ENCODE measurements around the gene SIVA1. TPM values are rescaled to one million over a fixed set of nuclear protein-coding genes. Genes with fewer than 3 reads are reported as not detected.

Gene SIVA1
- total RNA-seq, 5 donors from 2014 or later (not counting 1 experiment from before 2014, with no cell fraction given), result 62.3 to 93.5 (median 79.5) TPM

DNA sequence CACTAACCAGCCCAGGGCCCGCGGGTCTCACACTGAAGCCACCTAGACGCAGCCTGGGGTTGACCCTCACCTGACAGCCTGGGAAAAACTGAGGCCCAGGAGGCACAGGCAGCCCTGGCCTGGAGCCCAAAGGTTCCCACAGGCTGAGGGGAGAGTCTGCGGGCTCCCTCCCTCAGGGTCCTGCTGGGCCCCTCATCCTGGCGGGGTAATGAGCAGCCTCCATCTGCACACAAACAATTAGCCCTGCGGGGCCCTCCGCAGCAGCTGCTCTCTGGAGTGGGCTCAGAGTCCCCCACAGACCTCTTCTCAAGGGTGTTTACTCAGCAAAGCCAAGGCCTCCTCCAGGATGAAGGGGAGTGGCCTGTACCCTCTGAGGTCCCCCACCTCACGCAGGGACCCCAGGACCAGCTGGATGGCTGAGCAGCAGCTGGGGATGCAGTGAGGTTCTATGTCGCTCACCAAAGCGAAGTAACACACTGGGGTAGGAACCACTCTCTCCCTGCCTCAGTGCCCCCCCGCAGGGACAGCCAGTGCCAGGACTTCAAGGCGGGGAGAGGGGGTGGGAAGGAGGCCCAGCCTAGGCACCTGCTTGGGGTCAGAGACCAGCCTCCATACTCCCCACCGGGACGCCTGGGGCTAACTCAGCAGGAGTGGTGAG is 35.3 kb downstream of the SIVA1 start:
- H3K27ac Mint-ChIP-seq, result no peak overlapping the region

DNA sequence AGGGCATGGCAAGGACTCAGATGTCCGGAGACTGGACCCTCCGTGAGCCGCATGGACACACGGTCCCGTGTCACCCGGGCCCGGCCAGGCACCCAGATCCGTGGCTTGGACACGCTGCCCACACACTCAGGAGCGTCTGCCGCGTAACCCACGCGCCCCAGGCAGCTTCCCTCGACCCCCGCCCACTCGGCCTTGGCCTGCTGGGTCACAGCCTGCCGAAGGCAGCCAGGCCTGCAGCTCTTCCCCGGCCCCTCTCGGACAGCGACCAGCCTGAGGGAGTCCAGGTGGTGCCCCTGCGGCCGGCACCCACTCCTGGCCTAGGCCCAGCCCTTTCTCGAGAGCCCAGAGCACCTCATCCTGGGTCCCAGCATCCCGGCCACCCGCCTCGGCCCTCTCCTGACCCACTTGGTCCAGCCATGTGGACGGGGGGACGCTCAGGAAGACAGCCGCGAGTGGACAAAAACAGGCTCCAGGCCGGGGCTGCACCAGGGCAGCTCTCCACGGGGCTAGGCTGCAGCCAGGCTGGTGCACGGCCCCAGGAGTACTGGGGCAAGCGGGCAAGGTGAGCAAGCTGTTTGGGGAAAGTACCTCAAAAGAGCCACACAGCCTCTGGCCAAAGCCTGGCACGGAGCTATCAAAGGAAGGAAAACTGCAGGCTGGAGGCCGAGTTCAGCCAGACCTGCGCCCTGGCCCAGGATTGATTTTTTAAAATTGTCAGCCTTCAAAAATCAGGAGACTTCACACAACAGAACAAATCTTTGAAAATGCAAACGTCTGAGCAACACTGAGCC is 36.1 kb downstream of the SIVA1 start:
- ChIA-PET CTCF (no interaction called here), POLR2A (interaction anchor here (0.5 kb wide), 2 partner anchors 199 to 268 kb away, joined by 3 to 7 read pairs; no protein-coding TSS in a partner anchor)
- Histone ChIP-seq H3K4me1 (ENCODE audit: control insufficient read depth in 1 of 2, extremely low read depth in 1 of 2, insufficient read depth in 2 of 2, low read length in 2 of 2) (peaks cover under 1 to 84% of the 10 kb centered on the region in 2 experiments), H3K9me3 (no peaks in the 10 kb centered on the region), H3K4me3 (ENCODE audit: control insufficient read depth in 1 of 2, extremely low read depth in 1 of 2, low read length in 1 of 2) (no peak overlapping the region), H3K27ac (ENCODE audit: low read length) (no peak overlapping the region), H3K36me3 (ENCODE audit: control insufficient read depth in 2 of 2, extremely low read depth in 1 of 2, insufficient read depth in 1 of 2, low read length in 1 of 2) (peaks cover 5 to 28% of the 10 kb centered on the region in 2 donors), H3K27me3 (replicated peaks in 1 of 2; ENCODE audit: control insufficient read depth in 2 of 2, extremely low read depth in 1 of 2, insufficient read depth in 2 of 2, low read length in 1 of 2) (no peaks in the 10 kb centered on the region)
- DNase-seq, result no peak
- peaks cover 27 to 57% (median 41%) of the 10 kb centered on the region in 3 donors for H3K4me1 Mint-ChIP-seq
- no peak for ATAC-seq (replicated peaks in 1 of 4)
- no peaks in the 10 kb centered on the region for H3K9me3 Mint-ChIP-seq
- no peak overlapping the region for H3K27ac Mint-ChIP-seq
- H3K27me3 Mint-ChIP-seq, result no peaks in the 10 kb centered on the region
- WGBS (ENCODE audit: insufficient coverage), result 91% methylated on average over 39 of the region's 39 CpGs
- peaks cover 3% of the 10 kb centered on the region for H3K36me3 Mint-ChIP-seq
- H3K4me3 Mint-ChIP-seq, result no peak overlapping the region

More for the DNA sequence above, 35.3 kb downstream of the SIVA1 start:
- Histone ChIP-seq H3K4me3 (ENCODE audit: control insufficient read depth in 1 of 2, extremely low read depth in 1 of 2, low read length in 1 of 2) (no peak overlapping the region), H3K4me1 (ENCODE audit: control insufficient read depth in 1 of 2, extremely low read depth in 1 of 2, insufficient read depth in 2 of 2, low read length in 2 of 2) (peaks cover 0 to 79% of the 10 kb centered on the region in 2 experiments), H3K36me3 (ENCODE audit: control insufficient read depth in 2 of 2, extremely low read depth in 1 of 2, insufficient read depth in 1 of 2, low read length in 1 of 2) (peaks cover 4 to 28% of the 10 kb centered on the region in 2 donors), H3K27me3 (replicated peaks in 1 of 2; ENCODE audit: control insufficient read depth in 2 of 2, extremely low read depth in 1 of 2, insufficient read depth in 2 of 2, low read length in 1 of 2) (no peaks in the 10 kb centered on the region), H3K9me3 (no peaks in the 10 kb centered on the region), H3K27ac (ENCODE audit: low read length) (no peak overlapping the region)
- POLR2A ChIA-PET, result no interaction called here
- CTCF ChIA-PET, result interaction anchor here in 1 of 2 donors (0.6 kb wide), 1 partner anchor 118 kb away, joined by 3 read pairs; no protein-coding TSS in a partner anchor
- DNase-seq (no peak), ATAC-seq (replicated peaks in 1 of 4) (no peak)
- 97% methylated on average over 4 of the region's 14 CpGs for WGBS (ENCODE audit: insufficient coverage)
- H3K4me3 Mint-ChIP-seq, result peak overlapping the region in 1 of 3 donors; percentile 20
- no peaks in the 10 kb centered on the region for H3K27me3 Mint-ChIP-seq
- H3K4me1 Mint-ChIP-seq, result peaks cover 19 to 49% (median 33%) of the 10 kb centered on the region in 3 donors
- H3K9me3 Mint-ChIP-seq, result no peaks in the 10 kb centered on the region
- peaks cover 3% of the 10 kb centered on the region for H3K36me3 Mint-ChIP-seq

DNA sequence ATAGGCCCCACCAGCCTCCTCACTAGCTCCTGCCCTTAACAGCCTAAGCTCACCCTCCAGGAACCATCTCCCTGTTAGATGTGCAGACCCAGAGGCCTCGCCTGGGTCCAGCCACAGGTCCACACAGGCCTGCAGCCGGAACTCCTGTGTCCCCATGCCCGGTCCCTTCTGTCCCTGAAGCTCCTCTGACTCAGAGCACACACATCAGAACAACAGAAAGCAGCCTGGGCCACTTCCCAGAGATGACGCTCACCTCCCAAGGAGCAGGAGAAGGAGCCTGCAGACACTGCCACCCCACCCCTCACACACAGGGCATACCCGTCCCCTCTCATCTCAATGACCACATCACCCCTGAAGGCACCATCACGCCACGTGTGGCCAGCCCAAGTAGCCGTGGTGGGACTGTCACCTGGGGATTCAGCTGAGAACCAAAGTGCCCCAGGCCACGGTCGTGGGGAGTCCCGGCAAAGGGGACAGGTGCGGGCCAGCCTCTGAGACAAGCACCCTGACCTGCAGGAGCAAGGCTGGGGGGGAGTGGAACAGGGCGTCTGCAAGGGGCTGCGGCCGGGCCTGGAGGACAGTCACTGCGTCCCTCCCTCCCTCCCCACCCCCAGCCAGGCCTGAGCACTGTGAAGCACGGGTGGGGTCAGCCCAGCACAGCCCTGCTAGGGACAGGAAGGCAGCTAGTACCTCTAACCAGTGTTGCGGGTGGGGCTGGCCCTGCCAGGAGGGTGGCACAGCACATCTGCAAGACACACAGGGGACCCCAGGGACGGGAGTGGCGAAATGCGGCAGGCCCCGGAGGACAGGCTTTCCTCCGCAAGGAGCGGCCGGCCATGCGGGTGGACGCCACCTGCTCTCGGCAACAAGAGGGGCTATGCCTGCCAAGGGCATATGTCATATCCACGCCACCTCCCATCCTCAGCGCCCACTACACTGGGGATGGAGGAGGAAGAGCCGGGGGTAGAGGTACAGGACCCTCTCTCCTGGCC is 37.1 kb downstream of the SIVA1 start:
- 95% methylated on average over 17 of the region's 31 CpGs for WGBS (ENCODE audit: insufficient coverage)
- DNase-seq (no peak), ATAC-seq (replicated peaks in 1 of 4) (no peak)
- Histone ChIP-seq H3K27ac (ENCODE audit: low read length) (no peak overlapping the region), H3K27me3 (replicated peaks in 1 of 2; ENCODE audit: control insufficient read depth in 2 of 2, extremely low read depth in 1 of 2, insufficient read depth in 2 of 2, low read length in 1 of 2) (no peaks in the 10 kb centered on the region), H3K36me3 (ENCODE audit: control insufficient read depth in 2 of 2, extremely low read depth in 1 of 2, insufficient read depth in 1 of 2, low read length in 1 of 2) (peaks cover 5 to 26% of the 10 kb centered on the region in 2 donors), H3K4me1 (ENCODE audit: control insufficient read depth in 1 of 2, extremely low read depth in 1 of 2, insufficient read depth in 2 of 2, low read length in 2 of 2) (peaks cover 2 to 85% of the 10 kb centered on the region in 2 experiments), H3K4me3 (ENCODE audit: control insufficient read depth in 1 of 2, extremely low read depth in 1 of 2, low read length in 1 of 2) (no peak overlapping the region), H3K9me3 (no peaks in the 10 kb centered on the region)
- Mint-ChIP-seq H3K27ac (no peak overlapping the region), H3K36me3 (peaks cover 3% of the 10 kb centered on the region), H3K4me3 (no peak overlapping the region), H3K4me1 (peaks cover 34 to 63% (median 48%) of the 10 kb centered on the region in 3 donors), H3K9me3 (no peaks in the 10 kb centered on the region), H3K27me3 (no peaks in the 10 kb centered on the region)
- ChIA-PET CTCF (interaction anchor here in 1 of 2 donors (0.6 kb wide), 1 partner anchor 655 kb away, joined by 6 read pairs; no protein-coding TSS in a partner anchor), POLR2A (interaction anchor here in 1 of 2 donors (0.5 kb wide), 1 partner anchor 267 kb away, joined by 3 read pairs; no protein-coding TSS in a partner anchor)

DNA sequence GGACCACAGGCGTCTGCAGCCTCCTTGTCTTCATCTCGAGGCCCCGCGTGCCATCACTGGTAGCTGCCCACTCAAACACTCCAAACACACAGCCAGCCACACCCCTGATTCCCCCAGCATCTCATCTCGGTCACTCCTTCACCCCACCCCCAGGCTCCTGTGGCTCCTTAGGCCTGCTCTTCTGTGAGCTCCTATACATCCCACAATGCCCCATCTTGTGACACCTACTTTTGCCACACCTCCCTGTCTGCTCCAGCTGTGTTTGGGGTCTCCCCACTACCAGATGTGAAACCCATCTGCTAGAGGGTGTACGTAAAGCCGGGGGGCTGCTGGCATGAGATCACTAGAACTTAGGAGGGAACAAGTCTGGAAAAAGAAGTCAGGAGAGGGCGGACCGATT is 38.5 kb downstream of the SIVA1 start:
- Histone ChIP-seq H3K4me1 (ENCODE audit: control insufficient read depth in 1 of 2, extremely low read depth in 1 of 2, insufficient read depth in 2 of 2, low read length in 2 of 2) (peaks cover 6 to 88% of the 10 kb centered on the region in 2 experiments), H3K27me3 (replicated peaks in 1 of 2; ENCODE audit: control insufficient read depth in 2 of 2, extremely low read depth in 1 of 2, insufficient read depth in 2 of 2, low read length in 1 of 2) (no peaks in the 10 kb centered on the region), H3K36me3 (ENCODE audit: control insufficient read depth in 2 of 2, extremely low read depth in 1 of 2, insufficient read depth in 1 of 2, low read length in 1 of 2) (peaks cover 5 to 26% of the 10 kb centered on the region in 2 donors), H3K27ac (ENCODE audit: low read length) (no peak overlapping the region), H3K9me3 (no peaks in the 10 kb centered on the region), H3K4me3 (ENCODE audit: control insufficient read depth in 1 of 2, extremely low read depth in 1 of 2, low read length in 1 of 2) (no peak overlapping the region)
- ATAC-seq (replicated peaks in 1 of 4), result no peak
- 100% methylated on average over 7 of the region's 9 CpGs for WGBS (ENCODE audit: insufficient coverage)
- H3K9me3 Mint-ChIP-seq, result no peaks in the 10 kb centered on the region
- no peaks in the 10 kb centered on the region for H3K27me3 Mint-ChIP-seq
- H3K4me3 Mint-ChIP-seq, result no peak overlapping the region
- H3K36me3 Mint-ChIP-seq, result peaks cover 3% of the 10 kb centered on the region
- peaks cover 39 to 58% (median 52%) of the 10 kb centered on the region in 3 donors for H3K4me1 Mint-ChIP-seq
- DNase-seq, result no peak
- POLR2A ChIA-PET, result no interaction called here
- CTCF ChIA-PET, result no interaction called here
- H3K27ac Mint-ChIP-seq, result no peak overlapping the region

DNA sequence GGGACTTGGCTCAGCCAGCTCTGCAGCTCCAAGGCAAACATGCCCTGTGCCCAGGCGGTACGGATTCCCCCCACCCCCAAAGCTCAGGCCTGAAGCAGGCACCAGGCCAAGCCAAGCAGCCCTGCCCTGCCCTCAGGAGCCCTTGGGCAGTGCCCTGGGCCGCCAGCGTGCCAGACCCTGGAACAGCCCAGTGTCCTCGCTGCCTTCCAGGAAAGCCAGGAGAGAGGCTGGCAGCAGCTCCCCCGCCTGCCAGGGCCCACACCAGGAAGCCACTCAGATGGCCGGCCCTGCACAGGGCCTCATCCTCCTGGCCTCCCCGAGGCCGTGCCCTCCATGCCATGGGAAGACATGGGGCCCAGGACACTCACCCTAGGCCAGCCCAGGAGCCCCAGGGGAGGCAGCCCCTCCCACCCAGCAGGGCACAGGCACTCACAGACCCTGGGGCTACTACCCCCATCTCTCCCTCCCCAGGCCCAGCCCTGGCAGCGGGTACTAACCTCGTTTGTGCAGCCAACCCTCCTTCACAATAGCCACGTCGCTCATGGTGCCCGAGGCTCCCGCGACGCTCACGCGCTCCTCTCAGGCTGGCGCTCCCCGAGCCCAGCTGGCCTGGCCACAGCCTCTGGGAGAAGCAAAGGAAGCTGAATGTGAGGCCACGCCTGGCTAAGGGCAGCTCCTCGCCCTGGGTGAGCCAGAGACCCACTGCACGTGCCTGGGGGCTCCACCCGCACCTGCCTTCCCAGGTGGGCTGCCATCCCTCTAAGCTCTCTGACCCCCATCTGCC is 39.3 kb downstream of the SIVA1 start:
- CTCF ChIA-PET, result no interaction called here
- ATAC-seq (replicated peaks in 1 of 4) (no peak), DNase-seq (no peak)
- Mint-ChIP-seq H3K4me3 (peak overlapping the region in 1 of 3 donors; percentile 91), H3K4me1 (peaks cover 39 to 56% (median 49%) of the 10 kb centered on the region in 3 donors), H3K9me3 (no peaks in the 10 kb centered on the region), H3K27me3 (no peaks in the 10 kb centered on the region), H3K36me3 (peaks cover 3% of the 10 kb centered on the region), H3K27ac (no peak overlapping the region)
- peaks cover 5 to 26% of the 10 kb centered on the region in 2 donors for H3K36me3 ChIP-seq (ENCODE audit: control insufficient read depth in 2 of 2, extremely low read depth in 1 of 2, insufficient read depth in 1 of 2, low read length in 1 of 2)
- no peaks in the 10 kb centered on the region for H3K27me3 ChIP-seq (replicated peaks in 1 of 2; ENCODE audit: control insufficient read depth in 2 of 2, extremely low read depth in 1 of 2, insufficient read depth in 2 of 2, low read length in 1 of 2)
- WGBS (ENCODE audit: insufficient coverage), result 96% methylated on average over 24 of the region's 25 CpGs
- no peaks in the 10 kb centered on the region for H3K9me3 ChIP-seq
- H3K27ac ChIP-seq (ENCODE audit: low read length), result no peak overlapping the region
- H3K4me1 ChIP-seq (ENCODE audit: control insufficient read depth in 1 of 2, extremely low read depth in 1 of 2, insufficient read depth in 2 of 2, low read length in 2 of 2), result peaks cover 6 to 81% of the 10 kb centered on the region in 2 experiments
- POLR2A ChIA-PET, result no interaction called here
- no peak overlapping the region for H3K4me3 ChIP-seq (ENCODE audit: control insufficient read depth in 1 of 2, extremely low read depth in 1 of 2, low read length in 1 of 2)
